HG03520 (cell line): Measurements from ENCODE around the gene PIP5K1C.
"Not testable (repeated sequence)": the region's sequence is repeated elsewhere in the genome, so short reads cannot be mapped to it uniquely, and the experiment has no call there.

Experiments
- ATAC-seq: cut with Tn5 transposase; IDR thresholded peaks from one replicate; pipeline ENCODE4 v1.9.1; 2021; ENCODE audit warnings: mild to moderate bottlenecking, moderate library complexity; ENCODE audit not compliant: unreplicated experiment

The PIP5K1C gene

DNA sequence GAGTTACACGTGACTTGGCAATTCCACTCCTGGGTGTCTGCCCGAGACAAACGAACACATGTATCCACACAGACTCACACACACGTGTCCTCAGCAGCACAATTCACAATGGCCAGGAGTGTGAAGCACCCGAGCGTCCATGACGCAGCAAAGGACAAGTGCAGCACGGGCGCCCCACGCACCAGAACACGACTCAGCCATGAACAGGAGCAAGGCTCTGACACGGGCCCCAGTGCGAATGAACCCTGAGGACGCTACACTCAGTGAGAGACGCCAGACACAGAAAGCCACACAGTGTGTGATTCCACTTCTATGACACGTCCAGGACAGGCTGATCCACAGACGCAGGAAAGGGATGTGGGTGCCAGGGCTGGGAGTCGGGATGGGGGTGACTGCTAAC is 36.4 kb downstream of the PIP5K1C start:
- ATAC-seq, result no peak

DNA sequence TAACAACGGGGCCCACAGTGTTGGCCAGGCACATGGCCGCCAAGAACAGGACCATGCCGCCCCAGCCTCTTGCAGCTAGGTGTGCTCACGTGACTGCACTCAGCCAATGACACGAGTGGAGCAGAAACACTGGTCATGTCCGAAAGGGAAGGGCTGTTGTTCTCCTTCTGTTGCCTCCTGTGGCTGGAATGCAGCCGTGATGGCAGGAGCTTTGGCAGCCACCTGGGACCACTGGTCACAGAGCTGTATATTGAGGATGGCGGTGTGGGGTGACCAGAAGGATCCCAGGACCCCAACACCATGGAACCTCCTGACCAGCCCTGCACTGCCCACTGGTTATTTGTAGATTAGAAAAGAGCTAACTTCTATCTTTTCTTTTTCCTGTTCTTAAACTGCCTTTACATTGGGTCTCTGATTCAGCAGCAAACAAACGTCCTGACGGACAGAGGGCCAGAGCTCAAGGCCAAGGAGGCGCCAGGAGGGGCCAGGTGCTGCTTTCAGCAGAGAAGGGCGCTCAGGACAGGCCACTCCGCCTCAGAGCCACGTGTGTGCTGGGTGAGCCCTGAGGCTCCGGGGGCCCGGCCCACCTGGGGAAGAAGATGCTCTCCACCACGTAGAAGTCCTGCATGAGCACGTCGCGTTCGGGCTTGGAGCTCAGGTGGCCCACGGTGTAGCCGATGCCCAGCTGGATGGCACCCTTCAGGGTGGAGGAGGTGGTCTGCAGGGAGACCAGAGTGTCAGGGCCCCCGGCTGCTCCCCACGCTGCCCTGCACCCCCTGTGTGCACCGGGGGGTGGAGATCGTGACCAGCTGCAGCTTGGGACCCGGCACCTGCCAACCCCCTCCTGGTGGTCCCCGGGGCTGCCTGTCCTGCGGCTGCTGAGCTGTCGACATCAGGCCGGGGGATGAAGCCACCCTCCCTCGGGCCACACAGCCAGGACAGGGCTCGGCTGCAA is 38.7 kb downstream of the PIP5K1C start:
- no peak for ATAC-seq

GRCh38 chr19:3660493-3661219 is 39.6 kb downstream of the PIP5K1C start:
- no peak for ATAC-seq

DNA sequence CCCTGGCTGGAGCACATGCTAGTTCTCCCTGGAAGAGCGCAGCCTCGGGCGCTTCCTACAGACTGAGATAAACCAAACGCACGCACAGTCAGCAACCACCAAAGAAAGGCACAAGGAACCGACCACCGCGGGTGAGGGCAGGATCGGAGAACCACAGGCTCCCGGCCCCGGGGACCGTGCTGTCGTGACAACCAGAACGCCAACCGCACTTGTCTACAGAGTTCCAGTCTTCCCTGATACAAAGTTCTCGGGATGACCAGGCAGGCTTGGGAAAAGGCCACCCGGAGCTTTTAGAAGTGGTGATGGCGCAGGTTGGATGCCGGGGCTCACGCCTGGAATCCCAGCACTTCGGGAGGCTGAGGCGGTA is 40.5 kb downstream of the PIP5K1C start:
- ATAC-seq, result no peak

DNA sequence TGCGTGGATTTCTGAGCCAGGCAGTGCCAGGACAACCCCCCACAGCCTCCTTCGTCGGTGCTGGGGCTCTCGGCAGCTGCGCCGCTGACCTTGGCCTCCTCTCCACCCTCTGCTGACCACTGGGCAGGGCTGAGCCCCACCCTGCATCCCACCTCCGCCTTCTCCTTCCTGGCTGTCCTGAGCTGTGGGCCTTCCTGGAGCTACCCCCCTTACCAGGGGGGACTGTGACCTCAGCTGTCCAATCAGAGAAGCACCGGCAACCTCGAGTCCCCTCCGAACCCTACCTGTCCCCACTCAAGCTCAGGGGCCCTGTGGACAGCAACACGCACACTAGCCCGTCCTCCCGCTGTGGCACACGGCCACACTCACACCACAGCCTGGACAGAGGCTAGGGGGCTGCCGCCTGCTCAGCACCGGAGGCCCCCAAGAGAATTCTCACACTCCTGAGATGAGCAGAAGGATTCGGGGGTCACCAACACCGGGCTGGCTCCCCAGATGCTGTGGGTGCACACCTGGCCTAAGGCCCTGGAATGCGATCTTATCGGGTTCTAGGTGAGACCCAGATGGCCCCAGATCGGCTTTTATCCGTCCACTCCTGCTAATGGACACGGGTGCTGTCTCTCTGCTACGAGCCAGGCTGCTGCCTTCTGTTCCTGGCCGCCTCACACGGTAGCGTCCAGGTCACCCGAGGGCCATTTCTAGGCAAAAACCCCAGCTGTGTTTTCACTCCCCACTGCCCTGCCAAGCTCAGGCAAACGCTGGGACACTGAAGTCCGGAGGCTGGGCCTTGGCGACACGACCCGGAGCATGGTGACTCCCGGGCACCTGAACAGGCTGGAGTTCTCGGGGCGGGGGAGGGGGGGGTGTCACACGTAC is 41.2 kb downstream of the PIP5K1C start:
- ATAC-seq, result no peak

GRCh38 chr19:3658004-3658869 is 42.0 kb downstream of the PIP5K1C start:
- ATAC-seq, result no peak

DNA sequence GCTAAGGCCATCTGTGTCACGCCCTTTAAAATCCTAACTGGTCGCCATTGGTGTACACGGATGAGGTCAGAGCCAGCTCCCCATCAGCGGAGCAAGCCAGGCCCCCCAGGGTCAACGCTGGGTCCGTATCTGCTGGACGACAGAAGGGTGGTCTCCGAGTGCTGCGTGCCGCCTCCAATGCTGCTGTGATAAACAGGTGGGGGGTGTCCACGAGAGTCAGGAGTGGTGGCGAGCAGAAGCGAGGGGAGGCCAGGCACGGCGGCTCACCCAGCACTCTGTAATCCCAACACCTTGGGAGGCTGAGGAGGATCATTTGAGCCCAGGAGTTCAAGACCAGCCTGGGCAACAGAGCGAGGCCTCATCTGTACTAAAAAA is 42.9 kb downstream of the PIP5K1C start:
- no peak for ATAC-seq

GRCh38 chr19:3656747-3657394 is 43.4 kb downstream of the PIP5K1C start:
- ATAC-seq, result no peak

- ATAC-seq, result no peak
Observed at GRCh38 chr19:3656073-3656746, 44.1 kb downstream of the PIP5K1C start.

GRCh38 chr19:3655402-3656072 is 44.7 kb downstream of the PIP5K1C start:
- no peak for ATAC-seq

DNA sequence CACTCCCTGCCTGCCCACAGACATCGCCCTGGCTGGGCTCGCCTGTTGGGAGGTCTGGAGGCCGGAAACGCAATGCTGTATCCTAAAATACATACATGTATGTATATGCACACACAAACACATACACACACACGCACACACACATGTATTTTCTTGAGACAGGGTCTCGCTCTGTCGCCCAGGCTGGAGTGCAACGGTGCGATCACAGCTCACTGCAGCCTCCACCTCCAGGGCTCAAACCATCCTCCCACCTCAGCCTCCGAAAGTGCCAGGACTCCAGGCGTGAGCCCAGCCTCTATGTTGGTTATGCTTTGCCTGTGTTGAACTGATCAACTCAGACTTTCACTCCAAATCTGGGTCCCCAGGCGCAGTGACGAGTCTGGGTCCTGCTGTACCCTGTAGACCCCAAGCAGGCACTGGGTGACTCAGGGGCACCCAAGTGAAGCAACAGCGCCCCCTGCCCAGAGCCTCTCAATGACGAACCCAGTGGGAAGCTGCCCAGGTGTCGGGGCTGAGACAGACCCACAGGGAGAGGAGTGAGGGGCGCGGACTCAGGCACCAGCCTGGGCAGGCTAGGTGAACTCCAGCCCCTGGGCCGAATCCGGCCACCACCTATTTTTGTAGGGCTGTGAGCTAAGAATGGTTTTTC is 46.3 kb downstream of the PIP5K1C start:
- ATAC-seq, result no peak

- no peak for ATAC-seq
Observed at GRCh38 chr19:3653081-3653795, 47.0 kb downstream of the PIP5K1C start.

GRCh38 chr19:3652422-3652821 is 47.8 kb downstream of the PIP5K1C start:
- ATAC-seq, result no peak

DNA sequence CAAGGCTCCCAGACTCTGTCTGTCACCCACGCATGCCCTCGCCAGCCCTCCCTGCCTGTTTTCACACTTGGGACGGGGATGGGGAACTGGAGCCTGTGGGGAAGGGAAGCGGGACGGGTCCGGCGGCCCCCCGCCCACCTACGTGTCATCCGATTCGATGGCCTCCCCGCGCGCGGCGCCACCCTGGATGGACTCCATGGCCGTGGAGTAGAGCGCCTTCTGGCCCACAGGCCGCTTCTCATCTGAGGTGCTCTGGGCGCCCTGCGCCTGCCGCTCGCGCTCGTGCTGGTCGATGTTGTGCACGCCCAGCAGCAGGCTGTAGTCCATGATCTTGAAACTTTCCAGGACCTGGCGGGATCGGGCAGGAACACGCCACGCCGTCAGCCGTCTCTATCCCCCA is 48.6 kb downstream of the PIP5K1C start:
- no peak for ATAC-seq

- ATAC-seq, result no peak
Observed at GRCh38 chr19:3649888-3650287, 50.4 kb downstream of the PIP5K1C start.

DNA sequence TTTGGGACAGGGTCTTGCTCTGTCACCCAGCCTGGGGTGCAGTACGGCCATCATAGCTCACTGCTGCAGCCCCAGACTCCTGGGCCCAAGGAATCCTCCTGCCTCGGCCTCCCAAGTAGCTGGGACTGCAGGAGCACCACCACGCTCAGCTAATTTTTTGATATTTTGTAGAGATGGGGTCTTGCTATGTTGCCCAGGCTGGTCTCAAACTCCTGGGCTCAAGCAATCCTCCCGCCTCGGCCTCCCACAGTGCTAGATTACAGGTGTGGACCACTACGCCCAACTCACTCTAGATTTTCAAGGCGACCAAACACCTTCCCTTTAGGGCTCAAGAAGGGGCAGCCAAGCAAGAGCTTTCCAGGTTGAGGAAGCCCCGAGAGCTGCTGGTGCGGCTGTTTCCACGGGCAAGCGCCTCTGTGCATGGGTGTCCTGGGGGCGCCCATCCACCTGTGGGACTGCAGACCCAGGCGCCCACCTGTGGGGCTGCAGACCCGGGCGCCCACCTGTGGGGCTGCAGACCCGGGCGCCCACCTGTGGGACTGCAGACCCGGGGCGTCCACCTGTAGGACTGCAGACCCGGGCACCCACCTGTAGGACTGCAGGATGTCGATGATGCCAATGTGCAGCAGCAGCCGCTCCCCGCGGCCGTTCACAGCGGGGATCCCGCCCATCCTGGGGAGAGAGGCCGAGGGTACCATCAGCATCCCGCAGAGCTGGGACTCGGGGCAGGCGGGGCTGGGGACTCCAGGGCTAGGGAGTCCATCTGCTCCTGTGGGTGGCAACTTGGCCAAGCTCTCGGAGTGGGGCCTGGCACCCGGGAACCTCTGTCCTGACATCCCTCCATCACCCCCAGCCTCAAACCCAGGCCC is 52.0 kb downstream of the PIP5K1C start:
- ATAC-seq, result no peak

DNA sequence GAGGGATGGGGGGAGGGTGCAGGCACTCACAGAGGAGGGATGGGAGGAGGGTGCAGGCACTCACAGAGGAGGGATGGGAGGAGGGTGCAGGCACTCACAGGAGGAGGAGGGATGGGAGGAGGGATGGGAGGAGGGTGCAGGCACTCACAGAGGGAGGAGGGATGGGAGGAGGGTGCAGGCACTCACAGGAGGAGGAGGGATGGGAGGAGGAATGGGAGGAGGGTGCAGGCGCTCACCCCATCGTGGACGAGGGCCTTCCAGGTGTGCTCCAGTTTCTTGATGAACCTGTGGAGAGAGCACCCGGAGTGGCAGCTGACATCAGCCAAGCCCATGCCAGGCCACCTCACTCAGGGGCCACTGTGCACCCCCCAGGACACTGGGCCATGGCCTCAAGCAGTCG is 53.2 kb downstream of the PIP5K1C start:
- not testable (repeated sequence) for ATAC-seq
